NK-92 (cell line): ENCODE measurements around the gene SLC39A10.

Source experiments
- DNase-seq: peaks from one replicate; lab custom pipeline; 2025; ENCODE audit not compliant: unreplicated experiment; lab: John Stamatoyannopoulos, UW

The SLC39A10 gene

GRCh38 chr2:195722075-195722474 is 65.0 kb downstream of the SLC39A10 start:
- no peak for DNase-seq

GRCh38 chr2:195727106-195727505 is 70.1 kb downstream of the SLC39A10 start:
- no peak for DNase-seq

GRCh38 chr2:195730912-195731311 is 73.9 kb downstream of the SLC39A10 start:
- no peak for DNase-seq

GRCh38 chr2:195732574-195732973 is 75.5 kb downstream of the SLC39A10 start:
- DNase-seq, result no peak

GRCh38 chr2:195733831-195734230 is 76.8 kb downstream of the SLC39A10 start:
- no peak for DNase-seq

- no peak for DNase-seq
Observed at GRCh38 chr2:195734395-195734794, 77.4 kb downstream of the SLC39A10 start.

- no peak for DNase-seq
Observed at GRCh38 chr2:195734931-195735330, 77.9 kb downstream of the SLC39A10 start.

- no peak for DNase-seq
Observed at GRCh38 chr2:195735347-195735746, 78.3 kb downstream of the SLC39A10 start.

GRCh38 chr2:195737511-195738325 is 80.7 kb downstream of the SLC39A10 start:
- DNase-seq, result no peak

GRCh38 chr2:195741191-195741590 is 84.2 kb downstream of the SLC39A10 start:
- DNase-seq, result no peak

- no peak for DNase-seq
Observed at GRCh38 chr2:195756218-195756942, 99.4 kb downstream of the SLC39A10 start.

GRCh38 chr2:195758846-195759245 is 101.8 kb downstream of the SLC39A10 start:
- no peak for DNase-seq

GRCh38 chr2:195759877-195760276 is 102.9 kb downstream of the SLC39A10 start:
- DNase-seq, result no peak

GRCh38 chr2:195763866-195764265 is 106.8 kb downstream of the SLC39A10 start:
- no peak for DNase-seq

GRCh38 chr2:195766691-195767090 is 109.7 kb downstream of the SLC39A10 start:
- no peak for DNase-seq

- no peak for DNase-seq
Observed at GRCh38 chr2:195768431-195768830, 111.4 kb downstream of the SLC39A10 start.

GRCh38 chr2:195769975-195770374 is 112.9 kb downstream of the SLC39A10 start:
- no peak for DNase-seq

GRCh38 chr2:195779491-195779890 is 122.5 kb downstream of the SLC39A10 start:
- no peak for DNase-seq

GRCh38 chr2:195782156-195782555 is 125.1 kb downstream of the SLC39A10 start:
- DNase-seq, result no peak
